ENCODE results near the gene ROBO3. TPM values are rescaled to one million over a fixed set of nuclear protein-coding genes. Genes with fewer than 3 reads are reported as not detected.

Gene ROBO3
- total and polyA plus RNA-seq, 10 of the 15 experiments (the other 5 are each of a cell fraction or from before 2014, with no cell fraction given): 0.10 to 0.63 (median 0.31) TPM; not detected in 2

GRCh38 chr11:124859171-124859570 is 6.1 kb upstream of the ROBO3 start:
- no peak overlapping the region for H3K4me2 ChIP-seq (ENCODE audit: control insufficient read depth, insufficient read depth)
- no peak for ATAC-seq

More at GRCh38 chr11:124859171-124859570, 6.1 kb upstream of the ROBO3 start:
- Histone ChIP-seq H3K79me2 (ENCODE audit: control insufficient read depth, insufficient read depth, low read length) (no peaks in the 10 kb centered on the region), H3K4me3 (no peak overlapping the region), H4K20me1 (ENCODE audit: control insufficient read depth, insufficient read depth) (no peaks in the 10 kb centered on the region), H3K36me3 (ENCODE audit: control insufficient read depth in 2 of 2, insufficient read depth in 2 of 2, low read length in 1 of 2) (no peaks in the 10 kb centered on the region), H3K27me3 (replicated peaks in 1 of 2; ENCODE audit: control insufficient read depth in 2 of 2, insufficient read depth in 2 of 2, low read length in 1 of 2) (peaks cover 3 to 9% of the 10 kb centered on the region in 2 experiments), H2AFZ (ENCODE audit: control insufficient read depth, low read depth, low read length) (no peak overlapping the region), H3K27ac (ENCODE audit: control insufficient read depth, insufficient read depth) (no peak overlapping the region), H3K9me3 (replicated peaks; ENCODE audit: control insufficient read depth, insufficient read depth, low read length) (no peaks in the 10 kb centered on the region), H3K4me1 (ENCODE audit: control insufficient read depth, insufficient read depth, low read length) (no peaks in the 10 kb centered on the region), H3K9ac (ENCODE audit: control insufficient read depth, insufficient read depth, low read length) (no peak overlapping the region)
- CTCF ChIA-PET: interaction anchor here (0.9 to 2.5 kb wide), 2 partner anchors 279 to 281 kb away, joined by 3 to 7 read pairs; no protein-coding TSS in a partner anchor
- WGBS (ENCODE audit: insufficient coverage, insufficient replicate concordance, low lambda C conversion rate, missing lambda C conversion rate): 49% methylated on average over 2 of the region's 2 CpGs
- SMC1A ChIA-PET (ENCODE audit: uncharacterized antibody, unreplicated experiment): no interaction called here
- FAIRE-seq (no peak), DNase-seq (ENCODE audit: low read depth, low spot score) (no peak)
- RAD21 ChIA-PET (ENCODE audit: unreplicated experiment): no interaction called here
- intact Hi-C loops (cut with micrococcal nuclease; ENCODE audit: unreplicated experiment) (no loop called here), in situ Hi-C loops (cut with MboI) (no loop called here)
- no TSS peak for BruUV-seq (replicated peaks)
- TF ChIP-seq RCOR1 (conservative IDR thresholded peaks at IDR 0.05; ENCODE audit: low read depth, low read length) (no peak), ZNF24 (IDR thresholded peaks at IDR 0.05) (no peak), PKNOX1 (IDR thresholded peaks at IDR 0.05) (no peak), RELB (IDR thresholded peaks at IDR 0.05; ENCODE audit: low read depth) (no peak), FOXK2 (IDR thresholded peaks at IDR 0.05) (no peak), E2F4 (IDR thresholded peaks at IDR 0.05; ENCODE audit: low read depth, low read length) (no peak), EZH2 (IDR thresholded peaks at IDR 0.05; ENCODE audit: borderline replicate concordance, control insufficient read depth, low read depth, low read length) (no peak), NR2C1 (IDR thresholded peaks at IDR 0.05) (no peak), BRCA1 (IDR thresholded peaks at IDR 0.05; ENCODE audit: low read depth, low read length) (no peak), IKZF2 (IDR thresholded peaks at IDR 0.05) (no peak), ZNF274 (IDR thresholded peaks at IDR 0.05; ENCODE audit: insufficient read depth, insufficient read length) (no peak)
- POLR2A ChIA-PET: no interaction called here
